ENCODE measurements around the gene SUPT4H1. TPM values are rescaled to one million over a fixed set of nuclear protein-coding genes. Genes with fewer than 3 reads are reported as not detected.

Gene SUPT4H1
- total RNA-seq, 4 donors from 2014 or later = 34.5 to 38.0 (median 35.2) TPM

GRCh38 chr17:58334661-58335060 is 17.3 kb downstream of the SUPT4H1 start:
- TF ChIP-seq EP300 (IDR thresholded peaks at IDR 0.05) (no peak), POLR2A (IDR thresholded peaks at IDR 0.05) (no peak), CTCF (IDR thresholded peaks at IDR 0.05) (no peak)
- Histone ChIP-seq H3K9me3 (no peaks in the 10 kb centered on the region), H3K27ac (peak overlapping the region in 2 of 4 donors; percentile 28 to 89), H3K27me3 (peaks cover 0 to 17% of the 10 kb centered on the region in 2 donors), H3K36me3 (no peaks in the 10 kb centered on the region), H3K4me1 (peaks cover 0 to 38% (median 17%) of the 10 kb centered on the region in 4 donors), H3K4me3 (no peak overlapping the region)
- DNase-seq (ENCODE audit: low spot score in 2 of 2) = no peak
- WGBS, 2 donors = 89 to 93% methylated on average over 9 of the region's 9 CpGs

- H3K9me3 ChIP-seq = no peaks in the 10 kb centered on the region
- TF ChIP-seq POLR2A (IDR thresholded peaks at IDR 0.05) (no peak), CTCF (IDR thresholded peaks at IDR 0.05) (no peak), EP300 (IDR thresholded peaks at IDR 0.05) (no peak)
- peaks cover 0 to 20% of the 10 kb centered on the region in 2 donors for H3K27me3 ChIP-seq
- peak overlapping the region in 1 of 4 donors; percentile 89 for H3K27ac ChIP-seq
- H3K4me1 ChIP-seq = peaks cover 0 to 38% (median 18%) of the 10 kb centered on the region in 4 donors
- no peak overlapping the region for H3K4me3 ChIP-seq
- no peak for DNase-seq (ENCODE audit: low spot score in 2 of 2)
- H3K36me3 ChIP-seq = no peaks in the 10 kb centered on the region
- WGBS, 2 donors = 73 to 77% methylated on average over 5 of the region's 5 CpGs
Observed at GRCh38 chr17:58334256-58334655, 17.7 kb downstream of the SUPT4H1 start.

- Histone ChIP-seq H3K4me1 (peaks cover 0 to 35% (median 19%) of the 10 kb centered on the region in 4 donors), H3K36me3 (no peaks in the 10 kb centered on the region), H3K27ac (peak overlapping the region in 1 of 4 donors; percentile 89), H3K9me3 (no peaks in the 10 kb centered on the region), H3K27me3 (peaks cover 0 to 25% of the 10 kb centered on the region in 2 donors), H3K4me3 (peak overlapping the region in 1 of 4 donors; percentile 56)
- TF ChIP-seq POLR2A (IDR thresholded peaks at IDR 0.05) (no peak), EP300 (IDR thresholded peaks at IDR 0.05) (no peak), CTCF (IDR thresholded peaks at IDR 0.05) (no peak)
- no peak for DNase-seq (ENCODE audit: low spot score in 2 of 2)
- WGBS, 2 donors = 63 to 67% methylated on average over 6 of the region's 6 CpGs
Observed at GRCh38 chr17:58333736-58334207, 18.2 kb downstream of the SUPT4H1 start.

- TF ChIP-seq EP300 (IDR thresholded peaks at IDR 0.05) (no peak), CTCF (IDR thresholded peaks at IDR 0.05) (no peak), POLR2A (IDR thresholded peaks at IDR 0.05) (no peak)
- no peaks in the 10 kb centered on the region for H3K9me3 ChIP-seq
- H3K4me3 ChIP-seq = peak overlapping the region in 2 of 4 donors; percentile 52 to 56
- H3K4me1 ChIP-seq = peaks cover 0 to 30% (median 17%) of the 10 kb centered on the region in 4 donors
- H3K36me3 ChIP-seq = no peaks in the 10 kb centered on the region
- 62 to 74% methylated on average over 15 to 20 of the region's 21 CpGs for WGBS, 2 donors
- no peak for DNase-seq (ENCODE audit: low spot score in 2 of 2)
- peak overlapping the region in 2 of 4 donors; percentile 76 to 89 for H3K27ac ChIP-seq
- peaks cover 0 to 32% of the 10 kb centered on the region in 2 donors for H3K27me3 ChIP-seq
Observed at GRCh38 chr17:58332778-58333735, 18.9 kb downstream of the SUPT4H1 start.
